Measurements from ENCODE around the gene PIGM. TPM values are rescaled to one million over a fixed set of nuclear protein-coding genes. Genes with fewer than 3 reads are reported as not detected.

Gene PIGM
- polyA plus RNA-seq, 2 of the 4 experiments (the other 2 are of a cell fraction), result 5.0 to 7.2 TPM

DNA sequence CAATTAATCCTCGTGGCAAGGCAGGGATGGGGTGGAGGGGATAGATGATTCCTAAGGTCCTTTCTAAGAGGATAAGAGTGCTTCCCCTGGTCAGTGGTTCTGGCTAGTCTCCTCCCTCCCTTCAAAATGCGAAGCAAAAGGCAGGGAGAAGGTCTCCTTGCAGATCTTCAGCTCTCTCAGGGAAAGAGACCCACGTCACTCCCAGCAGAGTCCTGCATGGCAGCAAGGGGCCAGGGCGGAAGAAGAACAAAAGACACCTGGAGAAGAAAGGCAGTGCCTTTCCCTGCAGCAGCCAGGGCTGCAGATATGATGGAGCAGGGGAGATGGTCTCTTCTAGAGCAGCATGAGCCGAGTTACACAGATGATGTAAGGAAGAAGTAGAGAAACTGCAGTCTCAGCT lies 48.1 kb downstream of the PIGM start:
- ChIA-PET CTCF (interaction anchor here (1.2 to 4.4 kb wide), 5 partner anchors 11 to 101 kb away, joined by 3 to 30 read pairs (median 4); no protein-coding TSS in a partner anchor), POLR2A (no interaction called here)
- FAIRE-seq (no peak), ATAC-seq (no peak), DNase-seq (ENCODE audit: low read depth in 1 of 2, low spot score in 1 of 2) (no peak)
- H3K9me3 ChIP-seq, result no peaks in the 10 kb centered on the region
- H3K4me1 ChIP-seq, result no peaks in the 10 kb centered on the region
- WGBS (ENCODE audit: missing lambda C conversion rate), result 12% methylated on average over 5 of the region's 5 CpGs
- no peak overlapping the region for H3K4me2 ChIP-seq
- TF ChIP-seq ESRRA (IDR thresholded peaks at IDR 0.05; ENCODE audit: borderline replicate concordance, low read length), result no peak
- TF ChIP-seq MYC (IDR thresholded peaks at IDR 0.05; ENCODE audit: borderline replicate concordance, low read length), result no peak
- TF ChIP-seq BHLHE40 (IDR thresholded peaks at IDR 0.05; ENCODE audit: low read depth, low read length), result no peak
- no peak for TF ChIP-seq CBX2 (IDR thresholded peaks at IDR 0.05; ENCODE audit: borderline replicate concordance, low read depth)
- TF ChIP-seq, protein P1, sequence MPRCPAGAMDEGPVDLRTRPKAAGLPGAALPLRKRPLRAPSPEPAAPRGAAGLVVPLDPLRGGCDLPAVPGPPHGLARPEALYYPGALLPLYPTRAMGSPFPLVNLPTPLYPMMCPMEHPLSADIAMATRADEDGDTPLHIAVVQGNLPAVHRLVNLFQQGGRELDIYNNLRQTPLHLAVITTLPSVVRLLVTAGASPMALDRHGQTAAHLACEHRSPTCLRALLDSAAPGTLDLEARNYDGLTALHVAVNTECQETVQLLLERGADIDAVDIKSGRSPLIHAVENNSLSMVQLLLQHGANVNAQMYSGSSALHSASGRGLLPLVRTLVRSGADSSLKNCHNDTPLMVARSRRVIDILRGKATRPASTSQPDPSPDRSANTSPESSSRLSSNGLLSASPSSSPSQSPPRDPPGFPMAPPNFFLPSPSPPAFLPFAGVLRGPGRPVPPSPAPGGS (IDR thresholded peaks at IDR 0.05), result no peak
- no peak for TF ChIP-seq JUN (IDR thresholded peaks at IDR 0.05)
- no peak for TF ChIP-seq MAFK (IDR thresholded peaks at IDR 0.05; ENCODE audit: partially characterized antibody)
- TF ChIP-seq, protein P2, sequence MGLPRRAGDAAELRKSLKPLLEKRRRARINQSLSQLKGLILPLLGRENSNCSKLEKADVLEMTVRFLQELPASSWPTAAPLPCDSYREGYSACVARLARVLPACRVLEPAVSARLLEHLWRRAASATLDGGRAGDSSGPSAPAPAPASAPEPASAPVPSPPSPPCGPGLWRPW (IDR thresholded peaks at IDR 0.05), result no peak
- TF ChIP-seq, protein P3, sequence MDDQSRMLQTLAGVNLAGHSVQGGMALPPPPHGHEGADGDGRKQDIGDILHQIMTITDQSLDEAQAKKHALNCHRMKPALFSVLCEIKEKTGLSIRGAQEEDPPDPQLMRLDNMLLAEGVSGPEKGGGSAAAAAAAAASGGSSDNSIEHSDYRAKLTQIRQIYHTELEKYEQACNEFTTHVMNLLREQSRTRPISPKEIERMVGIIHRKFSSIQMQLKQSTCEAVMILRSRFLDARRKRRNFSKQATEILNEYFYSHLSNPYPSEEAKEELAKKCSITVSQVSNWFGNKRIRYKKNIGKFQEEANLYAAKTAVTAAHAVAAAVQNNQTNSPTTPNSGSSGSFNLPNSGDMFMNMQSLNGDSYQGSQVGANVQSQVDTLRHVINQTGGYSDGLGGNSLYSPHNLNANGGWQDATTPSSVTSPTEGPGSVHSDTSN (IDR thresholded peaks at IDR 0.05), result no peak
- TF ChIP-seq SMC3 (IDR thresholded peaks at IDR 0.05), result no peak
- no peak for TF ChIP-seq SREBF2 (IDR thresholded peaks at IDR 0.05)
- no peak for TF ChIP-seq HOXB13 (CRISPR knock-in tag; IDR thresholded peaks at IDR 0.05; ENCODE audit: low read depth)
- TF ChIP-seq FOXS1 (CRISPR knock-in tag; IDR thresholded peaks at IDR 0.05), result no peak
- no peak for TF ChIP-seq RFX5 (IDR thresholded peaks at IDR 0.05)
- no peak for TF ChIP-seq CEBPB (IDR thresholded peaks at IDR 0.05)
- no peak for TF ChIP-seq EHMT2 (IDR thresholded peaks at IDR 0.05; ENCODE audit: low read depth)
- TF ChIP-seq NFE2L2 (conservative IDR thresholded peaks at IDR 0.05; ENCODE audit: low read length), result no peak
- H3K4me3 ChIP-seq, result no peak overlapping the region
- no peak overlapping the region for H3K27ac ChIP-seq

DNA sequence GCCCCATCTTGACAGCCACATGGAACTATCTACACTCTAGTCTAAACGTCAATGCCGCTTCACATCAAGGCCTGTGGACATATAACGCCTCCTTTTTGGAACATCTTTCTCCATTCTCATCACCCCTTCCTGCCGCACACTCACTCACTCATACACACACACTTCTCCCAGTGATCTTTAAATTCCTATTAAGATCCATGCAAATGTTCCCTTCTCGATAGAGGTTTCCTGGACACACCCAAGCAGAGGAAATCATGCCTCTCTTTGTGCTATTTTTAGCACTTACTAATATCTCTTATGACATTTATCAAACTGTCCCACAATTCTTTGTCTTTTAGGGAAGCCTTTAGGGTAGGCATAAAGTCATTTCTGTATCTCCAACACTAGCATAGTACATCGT lies 49.5 kb downstream of the PIGM start:
- H3K4me3 ChIP-seq, result no peak overlapping the region
- no peak for FAIRE-seq
- TF ChIP-seq ZNF302 (CRISPR knock-in tag; IDR thresholded peaks at IDR 0.05) (no peak), RFX5 (IDR thresholded peaks at IDR 0.05) (no peak), EHF (CRISPR knock-in tag; IDR thresholded peaks at IDR 0.05) (no peak), PHF8 (IDR thresholded peaks at IDR 0.05; ENCODE audit: borderline replicate concordance, low read depth) (no peak), HOXB5 (CRISPR knock-in tag; IDR thresholded peaks at IDR 0.05) (no peak), RARB (CRISPR knock-in tag; IDR thresholded peaks at IDR 0.05) (no peak)
- no peak overlapping the region for H3K4me2 ChIP-seq
- no peak overlapping the region for H3K27ac ChIP-seq
- no peak for DNase-seq (ENCODE audit: low read depth in 1 of 2, low spot score in 1 of 2)
- ATAC-seq, result no peak
- CTCF ChIA-PET, result interaction anchor here (0.9 to 4.4 kb wide), 3 partner anchors 12 to 46 kb away, joined by 3 to 30 read pairs (median 5); no protein-coding TSS in a partner anchor
- 53% methylated on average over 5 of the region's 6 CpGs for WGBS (ENCODE audit: missing lambda C conversion rate)
- POLR2A ChIA-PET, result no interaction called here
- H3K4me1 ChIP-seq, result no peaks in the 10 kb centered on the region
- H3K9me3 ChIP-seq, result no peaks in the 10 kb centered on the region

DNA sequence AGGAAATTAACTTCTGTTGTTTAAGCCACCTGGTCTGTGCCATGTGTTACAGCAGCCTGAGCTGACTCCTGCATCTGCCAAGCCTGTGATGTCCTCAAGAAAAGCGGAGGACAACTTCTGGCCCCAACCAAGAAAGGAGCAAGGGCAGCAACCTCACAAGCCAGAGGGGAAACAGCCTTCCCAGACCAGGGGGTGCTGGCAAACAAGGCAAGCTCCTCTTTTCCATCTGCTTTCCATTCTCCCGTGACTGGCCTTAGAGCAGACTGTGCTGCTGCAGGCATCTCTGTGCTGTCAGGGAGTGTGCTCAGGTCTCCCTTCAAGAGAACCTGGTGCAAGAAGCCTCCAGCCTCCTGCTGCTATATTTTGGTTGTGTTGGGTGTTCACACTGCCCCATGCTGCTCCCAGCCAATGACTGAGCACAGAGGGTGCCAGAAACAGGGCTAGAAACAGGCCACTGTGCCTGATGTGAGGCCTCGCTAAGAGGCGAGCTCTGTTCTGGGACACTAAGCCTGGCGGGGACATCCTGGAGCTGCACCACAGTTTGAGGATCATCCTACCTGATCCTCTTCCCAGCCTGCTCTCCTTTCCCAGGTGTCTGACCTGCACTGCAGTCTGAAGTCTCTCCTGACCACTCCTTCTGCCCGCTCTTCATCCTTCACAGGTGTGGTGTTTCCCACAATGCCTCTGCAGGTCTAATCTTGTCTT lies 50.3 kb downstream of the PIGM start:
- no peak overlapping the region for H3K4me2 ChIP-seq
- CTCF ChIA-PET, result interaction anchor here (0.9 to 4.4 kb wide), 2 partner anchors 25 to 45 kb away, joined by 3 to 30 read pairs; no protein-coding TSS in a partner anchor
- no peak overlapping the region for H3K4me3 ChIP-seq
- no peak for DNase-seq (ENCODE audit: low read depth in 1 of 2, low spot score in 1 of 2)
- H3K4me1 ChIP-seq, result no peaks in the 10 kb centered on the region
- ATAC-seq, result no peak
- no peak for FAIRE-seq
- H3K9me3 ChIP-seq, result no peaks in the 10 kb centered on the region
- POLR2A ChIA-PET, result no interaction called here
- no peak overlapping the region for H3K27ac ChIP-seq
- 79% methylated on average over 5 of the region's 6 CpGs for WGBS (ENCODE audit: missing lambda C conversion rate)
- TF ChIP-seq BHLHE40 (IDR thresholded peaks at IDR 0.05; ENCODE audit: low read depth, low read length) (no peak), ZFP36 (IDR thresholded peaks at IDR 0.05; ENCODE audit: borderline replicate concordance, partially characterized antibody) (no peak), HOXB5 (CRISPR knock-in tag; IDR thresholded peaks at IDR 0.05) (no peak), PHF8 (IDR thresholded peaks at IDR 0.05; ENCODE audit: borderline replicate concordance, low read depth) (no peak), EHF (CRISPR knock-in tag; IDR thresholded peaks at IDR 0.05) (no peak)
- TF ChIP-seq, protein P4, sequence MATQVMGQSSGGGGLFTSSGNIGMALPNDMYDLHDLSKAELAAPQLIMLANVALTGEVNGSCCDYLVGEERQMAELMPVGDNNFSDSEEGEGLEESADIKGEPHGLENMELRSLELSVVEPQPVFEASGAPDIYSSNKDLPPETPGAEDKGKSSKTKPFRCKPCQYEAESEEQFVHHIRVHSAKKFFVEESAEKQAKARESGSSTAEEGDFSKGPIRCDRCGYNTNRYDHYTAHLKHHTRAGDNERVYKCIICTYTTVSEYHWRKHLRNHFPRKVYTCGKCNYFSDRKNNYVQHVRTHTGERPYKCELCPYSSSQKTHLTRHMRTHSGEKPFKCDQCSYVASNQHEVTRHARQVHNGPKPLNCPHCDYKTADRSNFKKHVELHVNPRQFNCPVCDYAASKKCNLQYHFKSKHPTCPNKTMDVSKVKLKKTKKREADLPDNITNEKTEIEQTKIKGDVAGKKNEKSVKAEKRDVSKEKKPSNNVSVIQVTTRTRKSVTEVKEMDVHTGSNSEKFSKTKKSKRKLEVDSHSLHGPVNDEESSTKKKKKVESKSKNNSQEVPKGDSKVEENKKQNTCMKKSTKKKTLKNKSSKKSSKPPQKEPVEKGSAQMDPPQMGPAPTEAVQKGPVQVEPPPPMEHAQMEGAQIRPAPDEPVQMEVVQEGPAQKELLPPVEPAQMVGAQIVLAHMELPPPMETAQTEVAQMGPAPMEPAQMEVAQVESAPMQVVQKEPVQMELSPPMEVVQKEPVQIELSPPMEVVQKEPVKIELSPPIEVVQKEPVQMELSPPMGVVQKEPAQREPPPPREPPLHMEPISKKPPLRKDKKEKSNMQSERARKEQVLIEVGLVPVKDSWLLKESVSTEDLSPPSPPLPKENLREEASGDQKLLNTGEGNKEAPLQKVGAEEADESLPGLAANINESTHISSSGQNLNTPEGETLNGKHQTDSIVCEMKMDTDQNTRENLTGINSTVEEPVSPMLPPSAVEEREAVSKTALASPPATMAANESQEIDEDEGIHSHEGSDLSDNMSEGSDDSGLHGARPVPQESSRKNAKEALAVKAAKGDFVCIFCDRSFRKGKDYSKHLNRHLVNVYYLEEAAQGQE (IDR thresholded peaks at IDR 0.05), result no peak

All from A549 (cell line).